Globus pallidus (tissue), 1 donor: Measurements from ENCODE around the gene AKAP6.

ENCODE experiments used
- DNase-seq: peaks from one replicate; pipeline ENCODE4 v3.0.0-alpha.2; 2015; ENCODE audit warnings: low spot score

AKAP6 gene

DNA sequence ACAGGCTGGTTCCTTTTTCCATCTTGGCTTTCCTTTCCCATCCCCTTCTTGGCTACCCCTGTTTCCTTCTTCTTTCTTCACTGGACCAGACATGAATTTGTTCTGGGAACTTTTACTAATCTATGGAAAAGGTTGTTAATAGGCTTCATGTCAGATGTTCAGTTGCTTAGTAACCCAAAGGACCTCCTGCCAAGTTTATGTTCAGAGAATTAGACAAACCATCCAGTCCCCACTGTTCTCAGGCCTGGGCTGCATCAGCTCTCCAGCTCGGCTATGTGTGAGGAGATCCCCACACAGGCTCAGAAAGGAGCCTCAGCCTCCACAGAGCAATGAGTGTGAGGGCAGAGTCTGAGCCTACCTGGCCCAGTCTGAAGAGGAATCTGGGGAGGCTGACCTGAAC lies 78.0 kb downstream of the AKAP6 start:
- no peak for DNase-seq

DNA sequence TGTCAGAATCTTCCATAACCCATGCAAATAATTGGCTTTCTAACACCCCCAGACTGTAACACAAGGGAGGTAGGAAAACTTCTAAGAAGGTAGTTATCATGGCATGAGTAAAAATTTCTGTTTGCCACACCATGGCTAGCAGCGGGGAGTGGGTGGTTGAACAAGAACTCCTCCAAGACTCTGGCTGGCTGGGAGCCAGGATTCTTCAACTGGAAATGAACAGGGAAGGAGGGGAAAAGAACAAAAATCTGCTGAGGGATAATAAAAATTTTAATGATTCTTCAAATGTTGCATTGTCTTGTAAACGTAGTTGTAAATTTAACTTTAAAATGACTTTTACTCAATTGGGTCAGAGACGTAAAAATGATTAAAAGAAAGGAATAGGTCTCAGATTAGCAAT lies 78.9 kb downstream of the AKAP6 start:
- no peak for DNase-seq

DNA sequence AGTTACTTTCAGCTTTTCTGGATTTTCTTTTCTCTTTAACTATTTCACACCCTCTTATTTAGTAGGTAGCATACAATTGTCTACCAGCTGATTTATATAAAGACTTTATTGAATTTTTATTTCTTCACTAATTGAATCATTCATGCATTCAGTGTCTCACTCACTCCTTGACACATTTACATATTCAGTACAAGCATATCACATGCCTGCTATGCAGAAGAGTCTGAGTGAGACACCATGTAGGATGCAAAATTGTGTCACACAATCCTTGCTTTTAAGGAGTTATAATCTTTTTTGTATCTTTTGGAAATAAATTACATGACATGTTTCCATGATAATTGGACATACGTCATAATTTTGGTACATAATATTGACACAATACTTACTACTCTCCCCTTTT lies 83.0 kb downstream of the AKAP6 start:
- no peak for DNase-seq

DNA sequence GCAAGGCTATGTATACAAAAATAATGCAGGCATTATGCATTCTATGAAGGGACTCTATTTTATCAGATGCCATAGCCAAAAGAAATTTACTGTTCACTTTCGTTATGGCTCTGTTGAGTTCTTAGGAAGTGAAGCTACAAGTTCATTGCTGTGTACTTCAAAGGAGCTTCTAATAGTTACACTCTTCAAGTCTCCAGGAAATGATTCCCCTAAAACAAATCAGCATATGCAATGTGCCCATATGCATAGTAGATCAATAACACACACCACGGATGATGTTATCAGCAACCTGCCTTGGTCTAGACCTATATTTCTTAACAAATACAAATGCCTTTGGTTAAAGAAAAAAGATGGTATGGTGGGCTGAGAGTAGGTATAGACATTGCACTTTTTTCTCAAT lies 83.4 kb downstream of the AKAP6 start:
- DNase-seq = no peak

DNA sequence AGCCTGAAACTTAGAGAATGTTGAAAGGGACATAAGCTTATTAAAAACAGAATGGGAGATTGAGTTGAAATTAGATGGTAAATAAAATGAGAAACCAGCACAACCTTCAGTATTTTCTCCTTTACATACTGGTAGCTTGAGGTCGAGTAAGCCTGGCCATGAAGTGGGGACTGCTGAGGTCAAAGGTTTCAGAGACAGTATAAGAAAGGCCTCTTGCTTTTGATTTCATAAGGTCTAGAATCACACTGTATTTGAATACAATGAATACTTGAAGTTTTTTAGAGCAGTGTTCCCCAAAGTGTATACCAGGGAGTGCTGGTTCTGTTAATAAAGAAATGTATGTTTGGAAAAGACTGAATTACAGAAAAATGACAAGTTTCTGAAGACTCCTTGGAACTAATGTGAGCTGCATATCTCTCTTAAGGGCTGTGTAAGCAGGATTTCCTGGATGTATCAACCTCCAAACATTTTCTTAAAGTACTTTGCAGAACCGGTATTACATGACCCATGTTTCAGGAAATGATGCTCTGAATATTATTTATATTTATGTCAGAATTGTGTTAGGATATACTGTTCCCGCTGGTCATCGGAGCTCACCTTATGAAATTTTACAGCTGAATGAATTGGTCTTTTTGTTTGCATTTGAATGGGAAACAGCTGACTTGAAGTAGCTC lies 85.0 kb downstream of the AKAP6 start:
- no peak for DNase-seq

DNA sequence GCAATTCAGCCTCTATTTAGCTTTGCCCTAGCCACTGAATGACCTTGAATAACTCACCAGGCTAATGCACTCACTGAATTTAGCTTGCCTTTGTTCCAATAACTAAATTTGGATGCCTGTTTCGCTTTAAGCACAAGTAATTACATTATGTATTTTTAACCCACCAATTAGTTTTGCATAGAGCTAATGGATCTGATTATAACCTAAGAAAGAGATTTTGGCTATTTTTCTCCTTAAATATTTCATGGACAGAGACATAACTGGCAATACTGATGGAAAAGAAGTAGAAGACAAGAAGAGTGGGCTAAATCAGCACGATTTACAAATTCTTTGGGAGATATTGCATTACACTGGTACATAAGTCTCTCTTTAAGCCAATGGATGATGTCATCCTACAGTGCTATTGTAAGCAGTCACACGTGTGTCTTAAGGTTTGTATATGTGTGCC lies 85.7 kb downstream of the AKAP6 start:
- no peak for DNase-seq

DNA sequence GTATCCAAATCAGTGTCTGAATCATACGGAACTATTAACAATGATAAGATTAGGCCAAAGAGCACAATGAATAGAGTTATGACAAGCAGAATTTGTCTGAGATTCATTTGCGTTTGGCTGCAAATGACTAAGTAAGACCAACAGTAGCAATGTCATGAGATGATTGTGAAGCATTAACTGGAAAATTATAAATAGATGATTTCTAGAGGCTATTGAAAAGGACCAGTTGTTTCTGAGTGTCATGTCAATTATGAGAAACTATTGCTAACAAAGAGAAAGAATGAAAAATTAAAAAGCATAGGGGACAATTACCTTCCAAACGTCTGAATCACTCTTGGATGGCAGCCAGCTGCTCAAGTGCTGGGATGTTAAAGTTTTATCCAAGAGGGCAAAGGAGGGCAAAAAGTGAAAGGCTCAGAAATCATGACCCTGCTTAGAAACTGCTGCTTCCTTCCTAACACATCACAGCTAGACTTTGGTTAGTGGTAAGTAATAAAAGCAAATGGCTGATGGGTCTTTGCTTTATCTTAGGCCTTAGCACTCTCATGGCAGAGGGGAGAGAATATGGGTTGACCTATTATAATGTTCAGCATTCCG lies 89.0 kb downstream of the AKAP6 start:
- no peak for DNase-seq

DNA sequence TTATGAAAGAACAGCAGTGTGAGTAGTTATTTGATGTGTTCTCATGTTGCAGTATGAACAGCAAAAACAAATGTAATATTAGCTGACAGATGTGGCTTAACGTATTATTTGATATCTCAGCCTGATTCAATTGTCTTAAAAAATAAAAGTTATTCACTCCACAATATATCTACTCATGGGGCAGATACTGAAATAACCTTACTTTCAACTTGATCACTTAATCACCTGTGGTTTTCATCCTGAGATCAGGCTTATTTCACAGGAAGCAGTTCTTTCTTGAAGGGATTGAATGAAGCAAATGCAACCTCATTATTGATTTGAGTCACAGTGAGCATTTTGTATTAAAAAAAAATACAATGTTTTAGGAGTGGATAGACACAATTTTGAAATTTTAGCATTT lies 90.3 kb downstream of the AKAP6 start:
- DNase-seq = no peak

DNA sequence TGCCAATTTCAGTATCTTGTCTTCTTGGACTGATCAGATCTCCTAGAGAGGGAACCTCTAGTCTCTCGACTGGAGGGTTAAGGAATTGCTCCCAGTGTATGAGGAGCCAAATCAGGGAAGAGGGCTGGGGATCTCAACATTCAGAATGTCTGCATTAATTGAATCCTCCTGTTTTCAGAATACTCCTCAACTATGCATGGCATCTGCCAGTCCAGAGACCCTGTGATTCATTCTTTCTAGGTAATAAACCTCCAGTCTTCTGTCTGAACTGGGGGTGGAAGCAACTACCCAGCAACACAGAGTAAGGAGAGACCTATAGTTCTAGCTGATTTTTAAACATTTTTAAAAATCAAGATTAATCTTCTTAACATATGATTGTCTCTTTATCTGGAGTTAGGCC lies 92.7 kb downstream of the AKAP6 start:
- no peak for DNase-seq

DNA sequence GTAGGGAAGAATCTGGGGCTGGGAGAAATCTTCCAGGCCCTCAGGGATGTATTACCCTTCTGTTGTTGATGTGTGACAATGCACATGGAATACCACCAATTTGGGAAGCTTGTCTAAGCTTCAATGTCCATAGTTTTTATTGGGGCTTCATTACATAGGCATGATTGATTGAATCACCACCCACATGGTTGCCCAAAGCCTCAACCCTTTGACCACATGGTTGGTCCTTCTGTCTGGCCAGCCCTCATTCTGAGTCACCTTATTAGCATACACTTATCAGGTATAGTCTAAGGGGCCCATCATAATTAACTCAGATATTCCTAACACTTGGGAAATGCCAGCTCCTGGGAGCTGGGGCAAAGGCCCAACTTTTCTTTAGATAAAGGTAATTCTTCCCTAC lies 93.3 kb downstream of the AKAP6 start:
- no peak for DNase-seq

DNA sequence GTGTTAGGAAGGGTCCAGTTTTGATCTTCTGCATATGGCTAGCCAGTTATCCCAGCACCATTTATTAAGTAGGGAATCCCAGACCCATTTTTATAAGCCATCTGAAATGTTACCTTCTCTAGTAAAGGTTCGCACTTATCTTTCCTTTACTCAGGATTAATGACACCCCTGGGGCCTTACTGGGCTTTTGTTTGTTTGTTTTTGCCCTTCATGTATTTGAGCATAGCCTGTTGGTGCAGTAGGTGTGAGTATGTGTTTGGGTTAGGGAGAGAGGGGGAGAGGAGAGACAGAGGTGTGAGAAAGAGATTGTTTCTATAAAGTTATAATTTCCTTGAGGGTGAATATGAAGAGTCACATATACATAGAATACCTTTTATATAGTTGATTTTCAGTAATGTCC lies 96.9 kb downstream of the AKAP6 start:
- no peak for DNase-seq

DNA sequence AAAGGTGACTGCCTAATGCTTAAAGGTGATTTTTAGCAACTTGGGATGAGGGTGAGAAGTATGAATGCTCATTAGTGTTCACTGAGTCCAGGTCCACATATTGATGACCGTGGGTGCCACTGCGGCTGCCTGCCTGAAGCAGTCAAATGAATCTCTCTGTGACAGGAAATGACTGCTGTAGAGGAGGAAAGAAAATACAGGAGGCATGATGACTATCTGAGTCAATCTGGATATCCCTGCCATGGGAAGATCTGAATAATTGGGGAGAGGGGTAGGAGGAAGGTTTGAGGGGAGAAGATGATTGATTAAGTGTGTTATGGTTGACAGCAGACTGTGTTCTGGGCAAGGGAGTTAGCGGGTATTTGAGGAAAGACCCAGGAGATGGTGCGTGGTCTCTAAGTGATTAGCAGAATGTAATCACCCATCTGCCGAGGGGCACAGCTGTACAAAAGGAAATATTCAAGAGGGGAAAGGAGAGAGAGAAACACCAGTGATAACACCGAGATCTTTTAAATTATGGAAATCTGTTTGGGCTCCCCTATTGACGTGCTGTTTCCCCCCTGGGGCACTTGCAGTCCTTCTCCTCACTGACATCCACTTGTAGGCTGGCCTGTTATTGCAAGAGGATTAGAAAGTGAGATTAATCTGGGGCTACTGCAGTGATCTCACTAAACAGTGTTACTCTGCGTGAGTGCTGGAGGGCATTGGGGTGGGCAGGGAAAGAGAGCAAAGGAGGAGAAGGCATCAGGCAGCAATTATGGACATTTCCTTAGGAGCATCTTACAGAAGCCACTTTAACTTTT lies 97.7 kb downstream of the AKAP6 start:
- no peak for DNase-seq

DNA sequence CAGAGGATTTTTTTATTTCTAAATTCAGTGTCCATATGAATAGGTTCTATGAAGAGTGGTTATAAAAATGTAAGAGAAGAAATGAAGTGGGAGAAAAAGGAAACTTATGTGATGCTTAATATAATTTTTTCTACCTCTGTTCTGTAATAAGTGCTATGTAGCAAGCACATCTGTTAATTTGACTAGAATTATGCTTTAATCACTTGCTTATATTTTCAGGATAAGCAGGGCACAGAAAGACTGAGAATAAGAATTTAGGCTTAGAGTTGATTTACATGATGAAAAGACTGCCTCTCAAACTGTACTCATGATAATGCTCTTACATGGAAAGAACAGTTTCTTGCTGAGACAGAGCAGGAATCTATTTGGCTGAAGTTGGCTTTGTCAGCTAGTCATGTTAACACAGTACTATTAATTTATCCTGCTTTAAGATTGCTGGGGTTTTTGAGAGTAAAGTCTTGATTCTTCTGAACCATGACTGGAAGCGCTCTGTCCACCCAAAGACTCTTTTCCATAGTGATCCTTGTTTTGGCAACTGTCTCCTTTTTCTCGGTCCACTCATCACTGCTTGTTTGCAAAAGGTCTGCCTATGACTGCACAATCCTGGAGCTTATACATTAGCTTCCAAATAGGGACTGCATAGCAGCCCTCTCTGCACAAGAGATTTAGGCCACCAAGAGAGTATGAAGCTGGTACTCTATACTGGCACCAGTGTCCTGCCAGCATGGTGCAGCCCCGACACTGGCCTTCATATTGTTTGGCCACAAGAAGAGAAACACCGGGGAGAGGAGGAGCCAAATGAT lies 98.8 kb downstream of the AKAP6 start:
- DNase-seq = no peak

DNA sequence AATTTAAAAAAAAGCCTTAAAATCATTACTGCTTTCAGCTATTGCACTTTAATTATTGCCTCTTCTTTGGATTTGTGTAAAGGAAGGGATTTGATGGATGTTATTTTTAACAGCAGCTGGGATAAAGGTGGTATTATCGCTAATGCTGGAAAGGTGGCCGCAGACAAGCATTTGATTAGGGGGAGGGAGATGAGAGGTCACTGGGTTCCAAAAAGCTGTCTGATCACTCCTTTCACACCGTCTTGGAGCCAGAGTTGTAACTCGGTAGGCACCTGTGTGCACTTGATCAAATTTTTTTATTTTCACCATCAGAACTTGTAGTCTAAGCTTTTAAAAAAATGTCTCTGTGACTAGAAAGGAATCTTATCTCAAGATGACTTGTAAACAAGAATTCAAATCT lies 99.8 kb downstream of the AKAP6 start:
- no peak for DNase-seq

DNA sequence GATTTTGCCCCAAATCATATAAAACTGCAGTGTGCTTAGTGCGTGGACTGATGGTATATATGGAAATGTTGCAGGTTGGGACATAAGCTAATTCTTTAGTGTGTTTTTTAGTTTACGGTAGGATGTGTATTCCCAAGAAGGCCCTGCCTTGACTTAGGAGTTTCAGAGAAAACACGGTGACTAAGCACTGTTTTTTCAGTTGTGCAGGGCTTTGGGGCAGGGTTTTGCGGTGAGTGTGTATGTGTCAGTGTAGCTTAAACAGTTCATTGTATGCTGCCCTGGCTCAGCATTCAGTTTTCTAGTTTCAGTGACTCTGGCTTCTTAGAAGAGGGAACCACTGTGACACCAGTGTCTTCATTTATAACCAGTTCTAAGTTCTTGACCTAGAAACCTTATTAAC lies 101.2 kb downstream of the AKAP6 start:
- DNase-seq = peak; percentile 75

DNA sequence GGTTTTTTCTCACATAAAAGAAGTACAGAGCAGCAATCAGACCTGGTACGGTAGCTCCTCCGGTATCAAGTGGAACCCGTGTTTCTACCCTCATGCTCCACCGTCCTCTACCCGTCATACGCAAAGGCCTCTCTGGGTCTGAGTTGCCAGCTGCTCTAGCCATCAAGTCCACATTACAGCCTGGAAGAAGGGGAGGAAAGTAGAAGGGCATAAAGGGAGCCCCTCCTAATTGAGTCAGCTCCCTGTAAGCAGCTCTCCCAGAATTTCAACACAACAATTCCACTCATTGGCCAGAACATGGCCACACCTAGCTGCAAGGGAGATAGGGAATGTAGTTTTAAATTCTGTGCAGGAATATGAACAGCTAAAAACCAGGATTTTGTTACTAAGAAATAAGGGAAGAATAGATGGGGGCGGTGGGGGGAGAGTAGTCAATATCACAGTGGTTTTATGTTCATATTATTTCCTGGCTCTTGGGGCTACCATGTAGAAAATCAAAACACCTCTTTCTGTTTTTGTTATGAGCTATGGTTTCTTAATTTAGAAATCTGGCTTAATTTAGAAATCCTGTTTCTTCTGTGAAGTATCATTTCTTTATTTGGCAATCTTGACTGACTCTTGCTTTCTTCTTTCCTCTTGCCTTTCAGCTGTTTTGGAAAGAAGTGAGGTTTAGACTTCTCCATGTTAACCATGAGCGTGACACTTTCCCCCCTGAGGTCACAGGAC lies 103.9 kb downstream of the AKAP6 start:
- DNase-seq = no peak

DNA sequence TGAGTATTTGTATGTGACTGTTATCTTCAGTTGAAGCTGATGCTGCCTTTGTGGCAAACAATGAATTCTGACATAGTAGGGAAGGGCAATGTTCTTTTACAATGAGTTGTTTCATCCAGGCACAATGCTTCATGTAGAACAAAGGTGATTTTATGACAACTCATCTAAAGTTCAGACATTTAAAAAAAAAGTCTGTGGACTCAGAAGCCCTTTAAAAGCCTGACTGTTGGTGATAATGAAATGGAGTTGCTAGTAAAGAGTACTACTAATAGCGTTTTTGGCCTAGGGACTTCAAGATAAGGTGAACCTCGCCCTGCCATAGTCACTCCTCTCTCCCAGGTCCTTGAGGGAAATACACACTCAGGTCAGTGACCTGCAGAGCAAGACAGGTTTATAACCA lies 105.1 kb downstream of the AKAP6 start:
- peak; percentile 84 for DNase-seq

DNA sequence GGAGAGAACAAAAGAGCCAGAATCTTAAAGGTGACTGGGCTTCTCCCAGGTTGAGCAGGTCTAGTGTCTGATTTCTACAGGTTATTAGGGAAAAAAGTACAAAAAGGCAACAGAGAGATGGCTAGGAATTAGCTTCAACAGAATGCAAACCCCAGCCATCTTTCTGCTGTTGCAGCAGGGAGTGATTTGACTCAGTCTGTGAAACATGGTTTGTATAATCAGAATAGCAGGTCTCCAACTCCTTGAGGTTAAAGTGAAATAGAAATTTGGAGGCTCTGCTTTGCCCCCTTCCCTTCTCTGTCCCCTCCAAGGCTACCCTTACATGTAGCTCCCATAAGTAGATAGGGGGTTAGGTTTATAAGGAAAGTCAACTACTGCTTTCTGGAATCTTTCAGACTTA lies 105.8 kb downstream of the AKAP6 start:
- DNase-seq = no peak

DNA sequence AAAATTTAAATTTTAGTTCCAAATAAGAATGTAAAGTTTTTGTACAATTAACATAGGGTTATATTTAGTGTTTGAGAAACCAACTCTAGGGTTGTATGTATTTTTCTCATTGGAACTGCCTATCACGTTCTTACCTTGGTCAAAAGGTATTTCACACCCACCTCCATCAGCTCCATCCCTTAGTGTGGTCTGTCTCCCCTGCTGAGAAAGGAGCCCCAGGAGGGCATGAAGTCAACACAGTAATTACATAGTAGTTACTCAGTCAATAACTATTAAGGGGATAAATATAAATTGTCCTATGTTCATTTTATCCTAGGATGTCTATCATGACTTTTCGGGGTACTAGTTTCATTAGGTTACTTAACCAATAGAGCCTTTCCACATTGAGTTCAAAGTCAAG lies 106.3 kb downstream of the AKAP6 start:
- no peak for DNase-seq

DNA sequence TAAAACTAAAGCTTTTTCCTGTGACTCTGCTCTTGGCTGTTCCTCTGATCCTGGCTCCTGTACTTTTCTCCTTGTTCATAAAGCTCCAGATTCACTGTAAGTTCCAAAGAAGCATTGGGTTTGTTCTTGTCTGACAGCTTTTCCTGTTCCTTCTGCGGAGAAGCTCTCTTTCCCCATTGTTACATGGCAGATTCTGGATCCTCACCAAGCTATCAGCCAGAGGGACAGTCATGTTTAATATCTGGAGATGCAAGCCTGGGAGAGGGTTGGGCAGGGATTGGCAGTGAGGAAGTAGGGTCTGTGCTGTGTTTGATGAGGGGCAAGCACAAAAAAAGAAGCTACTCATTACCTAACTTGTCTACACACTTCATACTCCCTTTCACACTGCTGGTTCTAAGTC lies 107.9 kb downstream of the AKAP6 start:
- DNase-seq = peak; percentile 67

DNA sequence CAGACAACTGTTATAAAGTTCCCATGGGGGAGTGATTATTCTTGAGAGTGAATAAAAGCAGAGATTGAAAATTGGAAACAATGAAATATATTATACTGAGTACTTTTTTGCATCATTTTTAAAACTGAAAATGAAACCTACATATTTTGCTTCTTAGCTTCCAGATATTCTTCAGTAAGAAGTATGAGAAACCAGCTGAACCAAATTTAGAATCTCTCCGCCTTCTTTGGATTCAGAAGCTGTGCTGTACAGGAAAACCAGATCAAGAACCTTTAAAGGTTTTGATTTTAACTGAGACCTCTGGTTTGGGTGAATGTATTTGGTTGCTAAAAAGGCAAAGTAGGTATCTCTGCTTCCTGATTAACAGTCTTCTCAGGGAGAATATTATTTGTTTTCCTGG lies 109.4 kb downstream of the AKAP6 start:
- no peak for DNase-seq
